GM23248 (cell line): ENCODE data around the gene MOCOS. TPM values are rescaled to one million over a fixed set of nuclear protein-coding genes. Genes with fewer than 3 reads are reported as not detected.

Experiments used
- DNase-seq: peaks from one replicate; pipeline ENCODE4 v3.0.0-alpha.2; 2015
- H2AFZ ChIP-seq: fragments of 200-600 bp; sonication (generic); 2 replicates; pipeline ENCODE4 v1.6.1; 2016; ENCODE audit warnings: antibody characterized with exemption
- H3F3A ChIP-seq: fragments of 200-600 bp; sonication (generic); 2 replicates; pipeline ENCODE4 v1.6.1; 2016; ENCODE audit warnings: mild to moderate bottlenecking, antibody characterized with exemption, mixed run types; ENCODE audit not compliant: insufficient read depth
- H3K27ac ChIP-seq: fragments of 200-600 bp; sonication (generic); 2 replicates; pipeline ENCODE4 v1.5.1; 2016; ENCODE audit warnings: mild to moderate bottlenecking
- H3K27me3 ChIP-seq: fragments of 200-600 bp; sonication (generic); replicated peaks from 2 replicates; pipeline ENCODE4 v1.6.1; 2016; ENCODE audit warnings: mild to moderate bottlenecking; ENCODE audit not compliant: insufficient read depth
- H3K36me3 ChIP-seq: fragments of 200-600 bp; sonication (generic); 2 replicates; pipeline ENCODE4 v1.6.1; 2016; ENCODE audit warnings: low read depth, mild to moderate bottlenecking
- H3K4me1 ChIP-seq: fragments of 200-600 bp; sonication (generic); 2 replicates; pipeline ENCODE4 v1.6.1; 2016; ENCODE audit warnings: mild to moderate bottlenecking; ENCODE audit not compliant: insufficient read depth
- H3K4me2 ChIP-seq: fragments of 200-600 bp; sonication (generic); one replicate; pipeline ENCODE4 v1.6.1; 2016; ENCODE audit warnings: mild to moderate bottlenecking; ENCODE audit not compliant: unreplicated experiment
- H3K4me3 ChIP-seq: fragments of 200-600 bp; sonication (generic); 2 replicates; pipeline ENCODE4 v1.5.1; 2016; ENCODE audit warnings: mild to moderate bottlenecking
- H3K79me2 ChIP-seq: fragments of 200-600 bp; sonication (generic); 2 replicates; pipeline ENCODE4 v1.6.1; 2016; ENCODE audit warnings: mild to moderate bottlenecking; ENCODE audit not compliant: insufficient read depth
- H3K9ac ChIP-seq: fragments of 200-600 bp; sonication (generic); 2 replicates; pipeline ENCODE4 v1.6.1; 2016; ENCODE audit warnings: mild to moderate bottlenecking
- H3K9me2 ChIP-seq: fragments of 200-600 bp; sonication (generic); 2 replicates; pipeline ENCODE4 v1.6.1; 2016; ENCODE audit warnings: mixed run types, mild to moderate bottlenecking, moderate library complexity; ENCODE audit not compliant: insufficient read depth
- H3K9me3 ChIP-seq: fragments of 200-600 bp; sonication (generic); one replicate; pipeline ENCODE4 v1.6.1; 2017; ENCODE audit warnings: low read depth
- H4K20me1 ChIP-seq: fragments of 200-600 bp; sonication (generic); 2 replicates; pipeline ENCODE4 v1.6.0; 2016; ENCODE audit not compliant: insufficient read depth
- EZH2 ChIP-seq: fragments of 200-600 bp; sonication (generic); IDR thresholded peaks from 2 replicates; pipeline ENCODE4 v1.6.1; 2018; ENCODE audit warnings: antibody characterized with exemption, mild to moderate bottlenecking; ENCODE audit not compliant: insufficient read depth, poor library complexity, severe bottlenecking
- EZH2phosphoT487 ChIP-seq: fragments of 200-600 bp; sonication (generic); IDR thresholded peaks from 2 replicates; pipeline ENCODE4 v1.6.1; 2018; ENCODE audit warnings: antibody characterized with exemption, moderate library complexity, mild to moderate bottlenecking, low read depth; ENCODE audit not compliant: insufficient read depth
- WGBS, 2 experiments: methylation state at CpG; one replicate each; pipeline ENCODE4 v1.1.6; 2015 to 2017; ENCODE audit warnings: low lambda C conversion rate in 2 of 2, low coverage in 1 of 2; ENCODE audit errors: missing lambda C conversion rate in 2 of 2; 5-methylcytosine and 5-hydroxymethylcytosine counted together
- in situ Hi-C: fragments of 300-500 bp; cut with MboI; formaldehyde crosslinking; loops from 2 replicates; pipeline ENCODE4 v1.15.0; 2020
- polyA plus RNA-seq: library from polyadenylated mRNA; unstranded; fragments of >200 nt; fragmentation: Nextera tagmentation; extraction: Ambion mirVana; gene quantifications from 2 replicates; pipeline ENCODE4 v1.2.1, GENCODE V29; 2016
- total RNA-seq: library from RNA; depleted of rRNA; stranded (reverse); fragments of >200 nt; shearing (Covaris generic); gene quantifications from 2 replicates; pipeline ENCODE4 v1.2.3, GENCODE V29; 2014

Gene MOCOS
- total and polyA plus RNA-seq, 2 experiments from 2014 or later: 17.9 to 23.6 TPM

- Histone ChIP-seq H3K27me3 (no peaks in the 10 kb centered on the region), H3K36me3 (peaks cover 9% of the 10 kb centered on the region), H2AFZ (no peak overlapping the region), H3K4me2 (peak overlapping the region; percentile 57), H3K79me2 (no peaks in the 10 kb centered on the region), H3K9ac (peak overlapping the region; percentile 43), H3K4me1 (peaks cover 6% of the 10 kb centered on the region; the same call in 1 of the 2 replicates), H3K4me3 (no peak overlapping the region), H4K20me1 (no peaks in the 10 kb centered on the region), H3F3A (peaks cover 16% of the 10 kb centered on the region; the same call in 1 of the 2 replicates), H3K27ac (peak overlapping the region; percentile 31), H3K9me3 (no peaks in the 10 kb centered on the region), H3K9me2 (no peaks in the 10 kb centered on the region)
- DNase-seq: peak; percentile 67
- no peak for TF ChIP-seq EZH2
- TF ChIP-seq EZH2phosphoT487: no peak
- WGBS, 2 experiments: 36 to 45% methylated on average over 7 of the region's 7 CpGs
- in situ Hi-C loops: no loop called here
Measured at GRCh38 chr18:36179562-36180355, 7.5 kb upstream of the MOCOS start.

- H3K27me3 ChIP-seq: no peaks in the 10 kb centered on the region
- H3K79me2 ChIP-seq: no peaks in the 10 kb centered on the region
- H4K20me1 ChIP-seq: no peaks in the 10 kb centered on the region
- in situ Hi-C loops: no loop called here
- peaks cover 13% of the 10 kb centered on the region; the same call in 1 of the 2 replicates for H3F3A ChIP-seq
- no peak overlapping the region for H2AFZ ChIP-seq
- 70 to 84% methylated on average over 6 of the region's 6 CpGs for WGBS, 2 experiments
- H3K9ac ChIP-seq: no peak overlapping the region
- H3K9me3 ChIP-seq: no peaks in the 10 kb centered on the region
- no peak overlapping the region for H3K4me2 ChIP-seq
- H3K36me3 ChIP-seq: no peaks in the 10 kb centered on the region
- H3K4me3 ChIP-seq: no peak overlapping the region
- no peak overlapping the region for H3K27ac ChIP-seq
- H3K4me1 ChIP-seq: peaks cover 6% of the 10 kb centered on the region; the same call in 1 of the 2 replicates
- TF ChIP-seq EZH2 (no peak), EZH2phosphoT487 (no peak)
- H3K9me2 ChIP-seq: no peaks in the 10 kb centered on the region
- DNase-seq: no peak
Measured at GRCh38 chr18:36181441-36181840, 5.9 kb upstream of the MOCOS start.

- H3K27me3 ChIP-seq: no peaks in the 10 kb centered on the region
- no peaks in the 10 kb centered on the region for H3K36me3 ChIP-seq
- 94 to 100% methylated on average over 3 of the region's 3 CpGs for WGBS, 2 experiments
- no peak for DNase-seq
- H3K9ac ChIP-seq: no peak overlapping the region
- no peaks in the 10 kb centered on the region for H3K9me2 ChIP-seq
- no peak overlapping the region for H3K4me3 ChIP-seq
- H2AFZ ChIP-seq: no peak overlapping the region
- peaks cover 6% of the 10 kb centered on the region; the same call in 1 of the 2 replicates for H3K4me1 ChIP-seq
- no peaks in the 10 kb centered on the region for H3K9me3 ChIP-seq
- TF ChIP-seq EZH2: no peak
- no peak for TF ChIP-seq EZH2phosphoT487
- no peak overlapping the region for H3K27ac ChIP-seq
- no peak overlapping the region for H3K4me2 ChIP-seq
- H3F3A ChIP-seq: peaks cover 13% of the 10 kb centered on the region; the same call in 1 of the 2 replicates
- no peaks in the 10 kb centered on the region for H4K20me1 ChIP-seq
- no peaks in the 10 kb centered on the region for H3K79me2 ChIP-seq
- in situ Hi-C loops: no loop called here
Measured at GRCh38 chr18:36181898-36182506, 5.3 kb upstream of the MOCOS start.

GRCh38 chr18:36183033-36183432 lies 4.3 kb upstream of the MOCOS start:
- DNase-seq: no peak
- Histone ChIP-seq H3K9me2 (no peaks in the 10 kb centered on the region), H3K4me1 (peaks cover 6% of the 10 kb centered on the region; the same call in 1 of the 2 replicates), H3K9me3 (no peaks in the 10 kb centered on the region), H3F3A (peaks cover 13% of the 10 kb centered on the region; the same call in 1 of the 2 replicates), H3K27ac (no peak overlapping the region), H2AFZ (no peak overlapping the region), H3K4me2 (no peak overlapping the region), H4K20me1 (no peaks in the 10 kb centered on the region), H3K9ac (no peak overlapping the region), H3K4me3 (no peak overlapping the region), H3K27me3 (no peaks in the 10 kb centered on the region), H3K79me2 (peaks cover 7% of the 10 kb centered on the region), H3K36me3 (no peaks in the 10 kb centered on the region)
- TF ChIP-seq EZH2phosphoT487: no peak
- TF ChIP-seq EZH2: no peak
- in situ Hi-C loops: no loop called here
- 66 to 77% methylated on average over 6 of the region's 6 CpGs for WGBS, 2 experiments
